H1 (cell line): ENCODE measurements around the gene EPB41L4B. TPM values are rescaled to one million over a fixed set of nuclear protein-coding genes. Genes with fewer than 3 reads are reported as not detected.

Experiments
- CTCF ChIA-PET: fragments of 300-600 bp; sonication (Branson Sonifier 250); formaldehyde crosslinking; loops from one replicate; lab custom pipeline; 2021; ENCODE audit not compliant: partially characterized antibody; lab: Charles Lee
- POLR2A ChIA-PET: fragments of 300-600 bp; sonication (Branson Sonifier 250); formaldehyde crosslinking; loops from one replicate; lab custom pipeline; 2021; ENCODE audit warnings: inconsistent platforms; ENCODE audit not compliant: partially characterized antibody; lab: Charles Lee
- DNase-seq, 2 experiments: peaks; one replicate each; pipeline versions ENCODE4 v3.0.0 to v3.0.0-alpha.2; 2010 to 2022; ENCODE audit warnings: low spot score in 2 of 2, low read depth in 1 of 2, mixed read lengths in 1 of 2
- FAIRE-seq: peaks from 2 replicates; lab custom pipeline; 2011; peaks lifted over from hg19 to GRCh38; lab: Jason Lieb, UNC
- H2AFZ ChIP-seq: 2 replicates; pipeline ENCODE4 v1.8.1; 2012; ENCODE audit warnings: low read length, inconsistent platforms
- H2AK5ac ChIP-seq: 2 replicates; pipeline ENCODE4 v1.6.1; 2013; ENCODE audit warnings: low read depth, low read length
- H2BK120ac ChIP-seq: replicated peaks from 2 replicates; pipeline ENCODE3; 2013; ENCODE audit warnings: low read depth, low read length, inconsistent platforms
- H2BK12ac ChIP-seq: 2 replicates; pipeline ENCODE4 v1.6.1; 2013; ENCODE audit warnings: low read depth, low read length
- H2BK15ac ChIP-seq: 2 replicates; pipeline ENCODE4 v1.6.1; 2013; ENCODE audit warnings: low read length
- H2BK20ac ChIP-seq: 2 replicates; pipeline ENCODE4 v1.6.1; 2013; ENCODE audit warnings: low read length
- H2BK5ac ChIP-seq: 2 replicates; pipeline ENCODE4 v1.6.1; 2013; ENCODE audit warnings: low read depth, low read length
- H3K14ac ChIP-seq: 2 replicates; pipeline ENCODE4 v1.6.1; 2013; ENCODE audit warnings: inconsistent platforms; ENCODE audit not compliant: insufficient read length
- H3K18ac ChIP-seq: 2 replicates; pipeline ENCODE4 v1.6.1; 2013; ENCODE audit warnings: low read length; ENCODE audit errors: extremely low read depth
- H3K23ac ChIP-seq: 2 replicates; pipeline ENCODE4 v1.6.1; 2013; ENCODE audit warnings: inconsistent platforms; ENCODE audit not compliant: insufficient read length
- H3K23me2 ChIP-seq: 2 replicates; pipeline ENCODE4 v1.6.1; 2013; ENCODE audit warnings: low read depth, low read length
- H3K27ac ChIP-seq: 2 replicates; pipeline ENCODE4 v1.6.1; 2011; ENCODE audit warnings: low read depth, low read length, inconsistent platforms
- H3K27me3 ChIP-seq, 4 experiments: replicated peaks in 1 of 4; 1 replicate in 1 of 4; 2 replicates in 3 of 4; pipeline versions ENCODE4 v1.6.1 to v1.8.1; 2011 to 2013; ENCODE audit warnings: low read length in 3 of 4, mild to moderate bottlenecking in 3 of 4, inconsistent platforms in 2 of 4, mixed read lengths in 2 of 4, moderate library complexity in 1 of 4; ENCODE audit not compliant: control insufficient read depth in 3 of 4, insufficient read depth in 3 of 4; ENCODE audit errors: extremely low read depth in 1 of 4
- H3K36me3 ChIP-seq, 4 experiments: 2 replicates each; pipeline versions ENCODE4 v1.6.1 to v1.8.1; 2011 to 2013; ENCODE audit warnings: mild to moderate bottlenecking in 4 of 4, low read length in 3 of 4, moderate library complexity in 2 of 4, control low read depth in 1 of 4, inconsistent platforms in 1 of 4; ENCODE audit not compliant: insufficient read depth in 4 of 4, control insufficient read depth in 2 of 4
- H3K4ac ChIP-seq: replicated peaks from 2 replicates; pipeline ENCODE3; 2013; ENCODE audit warnings: low read length, low read depth, mixed read lengths, inconsistent platforms; ENCODE audit not compliant: insufficient read length
- H3K4me1 ChIP-seq, 4 experiments: replicated peaks in 1 of 4; 1 replicate in 1 of 4; 2 replicates in 3 of 4; pipeline versions ENCODE4 v1.6.1 to v1.8.1; 2011 to 2013; ENCODE audit warnings: low read length in 3 of 4, inconsistent platforms in 2 of 4, mixed read lengths in 1 of 4; ENCODE audit not compliant: insufficient read depth in 4 of 4, control insufficient read depth in 3 of 4
- H3K4me2 ChIP-seq, 2 experiments: 2 replicates each; pipeline versions ENCODE4 v1.6.1 to v1.8.1; 2011 to 2013; ENCODE audit warnings: low read depth in 2 of 2, low read length in 2 of 2, control low read depth in 1 of 2, inconsistent platforms in 1 of 2, mild to moderate bottlenecking in 1 of 2; ENCODE audit not compliant: insufficient read depth in 1 of 2
- H3K4me3 ChIP-seq, 4 experiments: fragments of 200-600, 300-600 bp in 1 of 4; sonication (generic), shearing (Covaris generic), sonication (Bioruptor Twin) in 1 of 4; 2 replicates each; pipeline versions ENCODE4 v1.5.1 to v1.8.1; 2011 to 2016; ENCODE audit warnings: low read length in 4 of 4, low read depth in 3 of 4, control low read depth in 2 of 4, inconsistent platforms in 2 of 4, mild to moderate bottlenecking in 2 of 4, mixed read lengths in 1 of 4, moderate library complexity in 1 of 4; ENCODE audit not compliant: insufficient read depth in 2 of 4; ENCODE audit errors: extremely low read depth in 1 of 4
- H3K56ac ChIP-seq: replicated peaks from 2 replicates; pipeline ENCODE3; 2013; ENCODE audit warnings: low read depth, mild to moderate bottlenecking, mixed read lengths, low read length, inconsistent platforms; ENCODE audit not compliant: insufficient read length
- H3K79me1 ChIP-seq: 2 replicates; pipeline ENCODE4 v1.6.1; 2013; ENCODE audit warnings: low read depth, low read length, control low read depth
- H3K79me2 ChIP-seq, 2 experiments: 2 replicates each; pipeline versions ENCODE4 v1.6.1 to v1.8.1; 2012 to 2013; ENCODE audit warnings: low read length in 2 of 2, mild to moderate bottlenecking in 2 of 2, inconsistent platforms in 1 of 2; ENCODE audit not compliant: insufficient read depth in 2 of 2, control insufficient read depth in 1 of 2
- H3K9ac ChIP-seq, 4 experiments: replicated peaks in 1 of 4; 1 replicate in 1 of 4; 2 replicates in 3 of 4; pipeline versions ENCODE4 v1.6.1 to v1.8.1; 2011 to 2013; ENCODE audit warnings: low read depth in 3 of 4, low read length in 3 of 4, control low read depth in 2 of 4, mild to moderate bottlenecking in 2 of 4, moderate library complexity in 2 of 4, inconsistent platforms in 1 of 4; ENCODE audit errors: extremely low read depth in 1 of 4
- H3K9me3 ChIP-seq, 2 experiments: 2 replicates each; pipeline versions ENCODE4 v1.6.1 to v1.8.1; 2012 to 2013; ENCODE audit warnings: mild to moderate bottlenecking in 2 of 2, moderate library complexity in 2 of 2, control low read depth in 1 of 2, inconsistent platforms in 1 of 2, low read depth in 1 of 2, low read length in 1 of 2, mixed read lengths in 1 of 2; ENCODE audit not compliant: insufficient read depth in 2 of 2
- H4K20me1 ChIP-seq, 2 experiments: replicated peaks in 1 of 2; 2 replicates each; pipeline versions ENCODE3 to v1.8.1; 2011 to 2013; ENCODE audit warnings: inconsistent platforms in 2 of 2, low read length in 2 of 2, mild to moderate bottlenecking in 1 of 2; ENCODE audit not compliant: insufficient read depth in 2 of 2, control insufficient read depth in 1 of 2
- H4K5ac ChIP-seq: 2 replicates; pipeline ENCODE4 v1.6.1; 2013; ENCODE audit warnings: low read length, low read depth, mixed read lengths, inconsistent platforms; ENCODE audit not compliant: insufficient read length
- H4K8ac ChIP-seq: 2 replicates; pipeline ENCODE4 v1.8.0; 2013; ENCODE audit warnings: mild to moderate bottlenecking, moderate library complexity, low read length, inconsistent platforms; ENCODE audit not compliant: insufficient read depth; ENCODE audit errors: extremely low read depth
- H4K91ac ChIP-seq: replicated peaks from 2 replicates; pipeline ENCODE3; 2013; ENCODE audit warnings: low read length, mixed read lengths, inconsistent platforms; ENCODE audit not compliant: insufficient read length
- ATF3 ChIP-seq: IDR thresholded peaks from 2 replicates; pipeline ENCODE4 v1.6.1; 2011; ENCODE audit warnings: low read depth, mild to moderate bottlenecking, low read length; ENCODE audit not compliant: insufficient read depth
- WGBS, 2 experiments: shearing (Covaris generic) in 1 of 2; methylation state at CpG; one replicate each; pipeline versions ENCODE4 v1.1.6 to v1.1.7; 2013 to 2015; ENCODE audit warnings: low lambda C conversion rate in 2 of 2, mixed read lengths in 2 of 2, inconsistent platforms in 1 of 2, low coverage in 1 of 2, missing lambda C conversion rate in 1 of 2; ENCODE audit not compliant: insufficient replicate concordance in 2 of 2, insufficient coverage in 1 of 2, insufficient read length in 1 of 2; ENCODE audit errors: extremely low coverage in 1 of 2, missing lambda C conversion rate in 1 of 2; 5-methylcytosine and 5-hydroxymethylcytosine counted together
- polyA plus RNA-seq, 7 experiments: library from polyadenylated mRNA; depleted of rRNA in 3 of 7; stranded (reverse) in 5 of 7; unstranded in 2 of 7; fragments of >200 nt in 5 of 7; fragments of 200-250 nt in 2 of 7; gene quantifications; 1 replicate in 5 of 7; 2 replicates in 1 of 7; 4 replicates in 1 of 7; pipeline versions ENCODE4 v1.2.1 to v1.2.3, GENCODE V29; 2011 to 2013; ENCODE audit warnings: missing spikeins in 2 of 7, mixed read lengths in 2 of 7
- total RNA-seq: library from RNA; stranded (reverse); fragmentation: NEBNext Ultra II Directional; extraction: Animal tissue kit (Norgen Biotek cat#: 25700); gene quantifications from 2 replicates; pipeline ENCODE4 v1.2.1, GENCODE V29; 2021

The EPB41L4B gene
- total and polyA plus RNA-seq, 2 of the 8 experiments (the other 6 are each of a cell fraction or from before 2014, with no cell fraction given): 11.9 to 25.0 TPM

GRCh38 chr9:109276469-109277440, 44.1 kb downstream of the EPB41L4B start:
- Histone ChIP-seq H3K27me3 (no peaks in the 10 kb centered on the region), H3K9me3 (no peaks in the 10 kb centered on the region), H2AFZ (no peak overlapping the region), H3K9ac (no peak overlapping the region), H3K56ac (no peak overlapping the region), H3K4ac (no peak overlapping the region), H4K5ac (no peak overlapping the region), H3K79me1 (peaks cover 5% of the 10 kb centered on the region), H4K91ac (no peak overlapping the region), H2BK15ac (no peak overlapping the region), H3K79me2 (peaks cover 5 to 20% of the 10 kb centered on the region in 2 experiments), H3K18ac (no peak overlapping the region), H3K23ac (no peak overlapping the region), H4K20me1 (peaks cover 2 to 8% of the 10 kb centered on the region in 2 experiments), H2BK5ac (no peak overlapping the region), H3K36me3 (0 out of 8 replicates have a peak, but pooled peaks cover 0 to 2% (median 0%) of the 10 kb centered on the region in 4 experiments), H2BK12ac (no peak overlapping the region), H4K8ac (no peak overlapping the region), H3K14ac (no peak overlapping the region), H2BK20ac (no peak overlapping the region), H3K4me2 (no peak overlapping the region), H2AK5ac (no peak overlapping the region), H3K27ac (no peak overlapping the region), H2BK120ac (no peak overlapping the region), H3K23me2 (no peaks in the 10 kb centered on the region), H3K4me3 (no peak overlapping the region), H3K4me1 (no peaks in the 10 kb centered on the region; a peak in 1 of 7 replicates)
- DNase-seq: no peak
- WGBS, 2 experiments: 90% methylated on average over 12 of the region's 13 CpGs; no CpG with 5 or more reads in 1 of the 2 experiments
- TF ChIP-seq ATF3: no peak
- CTCF ChIA-PET: interaction anchor here (0.6 to 0.8 kb wide), 2 partner anchors 33 to 137 kb away, joined by 3 to 4 read pairs; no protein-coding TSS in a partner anchor
- no peak for FAIRE-seq
- POLR2A ChIA-PET: no interaction called here
